ENCODE data around the gene ZNF22.

ZNF22 gene

GRCh38 chr10:44979281-44980191, 21.2 kb upstream of the ZNF22 start:
- Histone ChIP-seq H3K9ac (ENCODE audit: low read depth, low read length) (peak overlapping the region; percentile 46; the same call in 1 of the 2 replicates), H3K4me3 (ENCODE audit: low read length) (no peak overlapping the region; the same call in 1 of the 2 replicates), H3K27ac (ENCODE audit: low read length) (peak overlapping the region; percentile 53)

GRCh38 chr10:44980309-44981171, 20.2 kb upstream of the ZNF22 start:
- H3K9ac ChIP-seq (ENCODE audit: low read depth, low read length): 0 out of 2 replicates have a peak overlapping the region, but pooled peaks have one; percentile 5
- H3K9me3 ChIP-seq (ENCODE audit: insufficient read depth, low read depth, low read length): no peaks in the 10 kb centered on the region
- no peak overlapping the region; the same call in 1 of the 2 replicates for H3K4me3 ChIP-seq (ENCODE audit: low read length)
- H3K36me3 ChIP-seq (ENCODE audit: insufficient read depth, low read depth, low read length): no peaks in the 10 kb centered on the region
- H3K27me3 ChIP-seq (ENCODE audit: insufficient read depth, low read length): peaks cover 8% of the 10 kb centered on the region
- peaks cover 32% of the 10 kb centered on the region; the same call in 1 of the 2 replicates for H3K4me1 ChIP-seq (ENCODE audit: insufficient read depth, low read length)
- no peak overlapping the region for H3K27ac ChIP-seq (ENCODE audit: low read length)

More at GRCh38 chr10:44979281-44980191, 21.2 kb upstream of the ZNF22 start:
- Histone ChIP-seq H3K9me3 (ENCODE audit: insufficient read depth, low read depth, low read length) (no peaks in the 10 kb centered on the region), H3K36me3 (ENCODE audit: insufficient read depth, low read depth, low read length) (no peaks in the 10 kb centered on the region), H3K4me1 (ENCODE audit: insufficient read depth, low read length) (peaks cover 30% of the 10 kb centered on the region; the same call in 1 of the 2 replicates), H3K27me3 (ENCODE audit: insufficient read depth, low read length) (peaks cover 8% of the 10 kb centered on the region)

- Histone ChIP-seq H3K9me3 (ENCODE audit: insufficient read depth, low read depth, low read length) (no peaks in the 10 kb centered on the region), H3K9ac (ENCODE audit: low read depth, low read length) (0 out of 2 replicates have a peak overlapping the region, but pooled peaks have one; percentile 5), H3K4me1 (ENCODE audit: insufficient read depth, low read length) (peaks cover 34% of the 10 kb centered on the region; the same call in 1 of the 2 replicates), H3K27ac (ENCODE audit: low read length) (no peak overlapping the region), H3K36me3 (ENCODE audit: insufficient read depth, low read depth, low read length) (no peaks in the 10 kb centered on the region), H3K27me3 (ENCODE audit: insufficient read depth, low read length) (peaks cover 8% of the 10 kb centered on the region), H3K4me3 (ENCODE audit: low read length) (no peak overlapping the region)
Measured at GRCh38 chr10:44981172-44982113, 19.3 kb upstream of the ZNF22 start.

- Histone ChIP-seq H3K27ac (ENCODE audit: low read length) (no peak overlapping the region), H3K4me3 (ENCODE audit: low read length) (no peak overlapping the region), H3K9ac (ENCODE audit: low read depth, low read length) (no peak overlapping the region), H3K4me1 (ENCODE audit: insufficient read depth, low read length) (peaks cover 38% of the 10 kb centered on the region; the same call in 1 of the 2 replicates), H3K9me3 (ENCODE audit: insufficient read depth, low read depth, low read length) (no peaks in the 10 kb centered on the region), H3K36me3 (ENCODE audit: insufficient read depth, low read depth, low read length) (no peaks in the 10 kb centered on the region), H3K27me3 (ENCODE audit: insufficient read depth, low read length) (peaks cover 8% of the 10 kb centered on the region; the same call in 1 of the 2 replicates)
Measured at GRCh38 chr10:44982114-44982460, 18.6 kb upstream of the ZNF22 start.

GRCh38 chr10:44982496-44982895, 18.2 kb upstream of the ZNF22 start:
- Histone ChIP-seq H3K9me3 (ENCODE audit: insufficient read depth, low read depth, low read length) (no peaks in the 10 kb centered on the region), H3K4me3 (ENCODE audit: low read length) (no peak overlapping the region), H3K36me3 (ENCODE audit: insufficient read depth, low read depth, low read length) (no peaks in the 10 kb centered on the region), H3K27me3 (ENCODE audit: insufficient read depth, low read length) (peaks cover 8% of the 10 kb centered on the region; the same call in 1 of the 2 replicates), H3K27ac (ENCODE audit: low read length) (no peak overlapping the region), H3K4me1 (ENCODE audit: insufficient read depth, low read length) (peaks cover 38% of the 10 kb centered on the region; the same call in 1 of the 2 replicates), H3K9ac (ENCODE audit: low read depth, low read length) (no peak overlapping the region)

- Histone ChIP-seq H3K27me3 (ENCODE audit: insufficient read depth, low read length) (peaks cover 8% of the 10 kb centered on the region; the same call in 1 of the 2 replicates), H3K36me3 (ENCODE audit: insufficient read depth, low read depth, low read length) (no peaks in the 10 kb centered on the region), H3K27ac (ENCODE audit: low read length) (no peak overlapping the region), H3K4me3 (ENCODE audit: low read length) (no peak overlapping the region), H3K4me1 (ENCODE audit: insufficient read depth, low read length) (peaks cover 38% of the 10 kb centered on the region; the same call in 1 of the 2 replicates), H3K9ac (ENCODE audit: low read depth, low read length) (no peak overlapping the region), H3K9me3 (ENCODE audit: insufficient read depth, low read depth, low read length) (no peaks in the 10 kb centered on the region)
Measured at GRCh38 chr10:44983066-44983894, 17.4 kb upstream of the ZNF22 start.

- Histone ChIP-seq H3K27me3 (ENCODE audit: insufficient read depth, low read length) (peaks cover 12% of the 10 kb centered on the region; the same call in 1 of the 2 replicates), H3K36me3 (ENCODE audit: insufficient read depth, low read depth, low read length) (no peaks in the 10 kb centered on the region), H3K9ac (ENCODE audit: low read depth, low read length) (no peak overlapping the region), H3K9me3 (ENCODE audit: insufficient read depth, low read depth, low read length) (no peaks in the 10 kb centered on the region), H3K4me1 (ENCODE audit: insufficient read depth, low read length) (peaks cover 34% of the 10 kb centered on the region; the same call in 1 of the 2 replicates), H3K4me3 (ENCODE audit: low read length) (no peak overlapping the region), H3K27ac (ENCODE audit: low read length) (no peak overlapping the region)
Measured at GRCh38 chr10:44983895-44984278, 16.8 kb upstream of the ZNF22 start.

- Histone ChIP-seq H3K27me3 (ENCODE audit: insufficient read depth, low read length) (peaks cover 20% of the 10 kb centered on the region; the same call in 1 of the 2 replicates), H3K9me3 (ENCODE audit: insufficient read depth, low read depth, low read length) (no peaks in the 10 kb centered on the region), H3K9ac (ENCODE audit: low read depth, low read length) (no peak overlapping the region), H3K27ac (ENCODE audit: low read length) (no peak overlapping the region), H3K4me3 (ENCODE audit: low read length) (no peak overlapping the region), H3K36me3 (ENCODE audit: insufficient read depth, low read depth, low read length) (no peaks in the 10 kb centered on the region), H3K4me1 (ENCODE audit: insufficient read depth, low read length) (peaks cover 31% of the 10 kb centered on the region; the same call in 1 of the 2 replicates)
Measured at GRCh38 chr10:44984671-44985101, 16.0 kb upstream of the ZNF22 start.

- no peaks in the 10 kb centered on the region for H3K9me3 ChIP-seq (ENCODE audit: insufficient read depth, low read depth, low read length)
- no peak overlapping the region for H3K9ac ChIP-seq (ENCODE audit: low read depth, low read length)
- H3K27me3 ChIP-seq (ENCODE audit: insufficient read depth, low read length): peaks cover 20% of the 10 kb centered on the region; the same call in 1 of the 2 replicates
- no peaks in the 10 kb centered on the region for H3K36me3 ChIP-seq (ENCODE audit: insufficient read depth, low read depth, low read length)
- H3K4me1 ChIP-seq (ENCODE audit: insufficient read depth, low read length): peaks cover 31% of the 10 kb centered on the region; the same call in 1 of the 2 replicates
- H3K4me3 ChIP-seq (ENCODE audit: low read length): no peak overlapping the region
- no peak overlapping the region for H3K27ac ChIP-seq (ENCODE audit: low read length)
Measured at GRCh38 chr10:44985175-44985681, 15.5 kb upstream of the ZNF22 start.

GRCh38 chr10:44986179-44986578, 14.5 kb upstream of the ZNF22 start:
- H3K36me3 ChIP-seq (ENCODE audit: insufficient read depth, low read depth, low read length): no peaks in the 10 kb centered on the region
- peaks cover 13% of the 10 kb centered on the region; the same call in 1 of the 2 replicates for H3K27me3 ChIP-seq (ENCODE audit: insufficient read depth, low read length)
- H3K9ac ChIP-seq (ENCODE audit: low read depth, low read length): no peak overlapping the region
- H3K27ac ChIP-seq (ENCODE audit: low read length): no peak overlapping the region
- H3K9me3 ChIP-seq (ENCODE audit: insufficient read depth, low read depth, low read length): no peaks in the 10 kb centered on the region
- peaks cover 30% of the 10 kb centered on the region; the same call in 1 of the 2 replicates for H3K4me1 ChIP-seq (ENCODE audit: insufficient read depth, low read length)
- H3K4me3 ChIP-seq (ENCODE audit: low read length): no peak overlapping the region
